RWPE2 (cell line): Measurements from ENCODE around the gene NFYC.
A peak's percentile ranks its signal among the peaks of the same experiment; 100 is the strongest.

Experiments
- ATAC-seq: fragments of 200-7000 bp; cut with Tn5 transposase; 3 replicates; pipeline ENCODE4 v1.9.1; 2021; ENCODE audit warnings: low read depth
- DNase-seq: peaks from one replicate; pipeline ENCODE4 v3.0.0-alpha.2; 2020; ENCODE audit warnings: low spot score
- H3K27ac ChIP-seq: fragments of 450-650 bp; 2 replicates; pipeline ENCODE4 v1.5.1; 2017; ENCODE audit warnings: mild to moderate bottlenecking; ENCODE audit not compliant: poor library complexity, severe bottlenecking
- H3K27me3 ChIP-seq: fragments of 250-450 bp; sonication (Bioruptor Pico); 2 replicates; pipeline ENCODE4 v1.5.1; 2021; ENCODE audit warnings: mild to moderate bottlenecking, moderate library complexity; ENCODE audit not compliant: insufficient read depth, poor library complexity, severe bottlenecking
- H3K36me3 ChIP-seq: fragments of 250-450 bp; sonication (Bioruptor Pico); 2 replicates; pipeline ENCODE4 v1.5.1; 2020; ENCODE audit warnings: low read depth, mild to moderate bottlenecking, moderate library complexity
- H3K4me1 ChIP-seq: fragments of 250-450 bp; sonication (Bioruptor Pico); 2 replicates; pipeline ENCODE4 v1.5.1; 2021; ENCODE audit warnings: mild to moderate bottlenecking, moderate library complexity; ENCODE audit not compliant: insufficient read depth, poor library complexity, severe bottlenecking
- H3K4me3 ChIP-seq: fragments of 250-450 bp; sonication (Bioruptor Pico); 2 replicates; pipeline ENCODE4 v1.5.1; 2021; ENCODE audit warnings: mild to moderate bottlenecking, moderate library complexity; ENCODE audit not compliant: severe bottlenecking
- H3K9me3 ChIP-seq: fragments of 250-450 bp; sonication (Bioruptor Pico); 2 replicates; pipeline ENCODE4 v1.5.1; 2021; ENCODE audit warnings: mild to moderate bottlenecking, moderate library complexity; ENCODE audit not compliant: severe bottlenecking
- TF ChIP-seq, protein P1 (sequence below): fragments of 450-650 bp; IDR thresholded peaks from one replicate; pipeline ENCODE4 v1.5.1; 2017; ENCODE audit warnings: mild to moderate bottlenecking, moderate library complexity; ENCODE audit not compliant: poor library complexity, severe bottlenecking

NFYC gene

DNA sequence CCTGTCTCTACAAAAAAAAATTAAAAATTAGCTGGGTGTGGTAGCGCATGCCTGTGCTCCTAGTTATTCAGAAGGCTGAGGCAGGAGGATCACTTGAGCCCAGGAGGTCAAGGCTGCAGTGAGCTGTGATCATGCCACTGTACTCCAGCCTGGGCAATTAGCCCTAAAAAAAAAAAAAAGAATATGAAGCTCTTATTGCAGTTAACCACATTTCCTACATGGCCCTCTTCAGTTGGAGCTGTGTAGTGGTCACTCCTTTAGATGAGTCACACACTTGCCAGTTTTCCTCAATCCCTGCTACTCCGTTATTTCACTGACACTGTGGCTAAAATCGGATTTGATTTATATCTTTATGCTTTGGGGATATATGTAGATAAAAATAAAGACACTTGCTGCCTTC lies 11.8 kb downstream of the NFYC start:
- peak; percentile 68 for ATAC-seq
- Histone ChIP-seq H3K4me1 (peaks cover 18% of the 10 kb centered on the region), H3K9me3 (no peaks in the 10 kb centered on the region), H3K36me3 (no peaks in the 10 kb centered on the region), H3K27ac (no peak overlapping the region), H3K27me3 (no peaks in the 10 kb centered on the region), H3K4me3 (no peak overlapping the region)
- no peak for DNase-seq
- TF ChIP-seq, protein P1, sequence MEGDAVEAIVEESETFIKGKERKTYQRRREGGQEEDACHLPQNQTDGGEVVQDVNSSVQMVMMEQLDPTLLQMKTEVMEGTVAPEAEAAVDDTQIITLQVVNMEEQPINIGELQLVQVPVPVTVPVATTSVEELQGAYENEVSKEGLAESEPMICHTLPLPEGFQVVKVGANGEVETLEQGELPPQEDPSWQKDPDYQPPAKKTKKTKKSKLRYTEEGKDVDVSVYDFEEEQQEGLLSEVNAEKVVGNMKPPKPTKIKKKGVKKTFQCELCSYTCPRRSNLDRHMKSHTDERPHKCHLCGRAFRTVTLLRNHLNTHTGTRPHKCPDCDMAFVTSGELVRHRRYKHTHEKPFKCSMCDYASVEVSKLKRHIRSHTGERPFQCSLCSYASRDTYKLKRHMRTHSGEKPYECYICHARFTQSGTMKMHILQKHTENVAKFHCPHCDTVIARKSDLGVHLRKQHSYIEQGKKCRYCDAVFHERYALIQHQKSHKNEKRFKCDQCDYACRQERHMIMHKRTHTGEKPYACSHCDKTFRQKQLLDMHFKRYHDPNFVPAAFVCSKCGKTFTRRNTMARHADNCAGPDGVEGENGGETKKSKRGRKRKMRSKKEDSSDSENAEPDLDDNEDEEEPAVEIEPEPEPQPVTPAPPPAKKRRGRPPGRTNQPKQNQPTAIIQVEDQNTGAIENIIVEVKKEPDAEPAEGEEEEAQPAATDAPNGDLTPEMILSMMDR: no peak

DNA sequence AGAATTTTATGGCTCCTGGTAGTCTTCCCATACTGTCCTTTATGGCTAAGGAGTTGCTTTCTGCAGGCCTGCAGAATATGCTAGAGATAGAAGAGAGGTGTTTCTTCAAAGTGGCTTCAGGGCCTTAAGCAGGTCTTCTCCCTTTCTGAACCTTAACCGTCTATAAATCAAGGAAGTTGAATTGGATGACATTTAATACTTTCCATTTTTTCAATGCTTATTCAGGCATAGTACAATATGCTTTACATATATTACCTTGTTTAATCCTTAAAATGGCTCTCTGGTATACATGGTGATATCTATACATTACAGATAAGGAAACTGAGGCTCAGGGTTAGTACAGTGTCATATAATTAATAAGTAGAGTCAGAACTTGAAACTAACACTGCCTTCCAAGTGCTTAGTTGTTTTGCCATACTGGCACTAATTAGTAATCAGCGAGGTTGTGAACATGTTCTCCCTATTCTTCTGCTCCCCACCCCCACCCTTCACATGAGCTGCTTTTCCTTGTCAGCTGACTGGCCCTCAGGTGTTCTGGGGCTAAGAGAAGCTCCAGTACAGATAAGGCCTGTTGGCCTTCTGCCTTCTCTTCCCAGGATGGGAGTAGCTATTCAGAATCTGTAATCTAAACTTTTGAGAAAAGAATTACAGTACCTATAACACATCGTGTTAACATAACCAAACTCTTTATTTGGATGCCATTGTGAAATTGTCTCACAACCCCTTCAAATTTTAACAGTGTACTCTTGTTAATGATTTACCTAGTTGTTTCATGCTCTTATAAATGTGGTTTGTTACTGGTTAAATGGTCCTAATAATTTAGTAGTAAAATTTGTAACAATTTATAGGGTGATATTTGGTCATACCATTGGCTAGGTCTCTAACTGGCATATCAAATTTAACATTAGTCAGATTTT lies 13.6 kb downstream of the NFYC start:
- H3K9me3 ChIP-seq: no peaks in the 10 kb centered on the region
- H3K36me3 ChIP-seq: no peaks in the 10 kb centered on the region
- DNase-seq (no peak), ATAC-seq (no peak)
- H3K27me3 ChIP-seq: no peaks in the 10 kb centered on the region
- peaks cover 11% of the 10 kb centered on the region for H3K4me1 ChIP-seq
- no peak overlapping the region for H3K4me3 ChIP-seq
- H3K27ac ChIP-seq: no peak overlapping the region
- TF ChIP-seq, protein P1: no peak

DNA sequence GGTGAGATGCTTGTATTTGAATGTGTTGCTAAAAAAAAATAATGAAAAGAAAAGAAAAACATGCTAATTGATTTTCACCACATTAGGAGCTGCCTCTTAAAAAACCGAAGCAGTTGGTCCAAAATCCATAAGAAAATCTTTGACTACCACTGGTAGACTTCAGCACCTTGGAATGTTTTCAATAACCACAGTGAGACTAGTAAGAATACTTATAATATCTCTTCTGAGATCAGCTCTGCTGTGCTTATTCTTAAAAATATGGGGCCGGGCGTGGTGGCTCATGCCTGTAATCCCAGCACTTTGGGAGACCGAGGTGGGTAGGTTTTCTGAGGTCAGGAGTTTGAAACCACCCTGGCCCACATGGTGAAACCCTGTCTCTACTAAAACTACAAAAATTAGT lies 15.1 kb downstream of the NFYC start:
- H3K4me3 ChIP-seq: no peak overlapping the region
- no peak overlapping the region for H3K27ac ChIP-seq
- no peaks in the 10 kb centered on the region for H3K9me3 ChIP-seq
- H3K27me3 ChIP-seq: no peaks in the 10 kb centered on the region
- DNase-seq (no peak), ATAC-seq (no peak)
- H3K4me1 ChIP-seq: peaks cover 18% of the 10 kb centered on the region
- TF ChIP-seq, protein P1: no peak
- H3K36me3 ChIP-seq: no peaks in the 10 kb centered on the region

DNA sequence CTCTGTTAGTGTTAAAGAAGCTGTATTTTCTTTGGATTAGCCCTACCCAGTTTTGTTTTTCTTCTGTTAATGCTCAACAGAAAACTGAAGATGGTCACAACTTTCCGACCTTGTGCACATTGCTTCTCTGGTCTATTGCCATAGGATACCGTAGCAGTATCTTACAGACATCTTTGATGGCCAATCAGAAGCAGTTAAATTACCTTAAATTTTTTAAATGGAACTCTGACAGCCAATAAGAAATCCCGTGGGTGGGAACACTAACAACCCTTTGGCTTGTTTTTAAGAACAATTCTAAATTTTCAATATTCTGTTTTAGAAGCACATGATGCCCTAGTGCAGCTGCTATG lies 17.2 kb downstream of the NFYC start:
- peak; percentile 71 for ATAC-seq
- TF ChIP-seq, protein P1: no peak
- H3K27me3 ChIP-seq: no peaks in the 10 kb centered on the region
- H3K9me3 ChIP-seq: no peaks in the 10 kb centered on the region
- H3K27ac ChIP-seq: peak overlapping the region; percentile 94
- DNase-seq: no peak
- peaks cover 24% of the 10 kb centered on the region for H3K4me1 ChIP-seq
- peaks cover 8% of the 10 kb centered on the region; the same call in 1 of the 2 replicates for H3K36me3 ChIP-seq
- H3K4me3 ChIP-seq: peak overlapping the region; percentile 51
